Mesothelial cell of epicardium (in vitro differentiated cells): Measurements from ENCODE around the gene CEP131. TPM values are rescaled to one million over a fixed set of nuclear protein-coding genes. Genes with fewer than 3 reads are reported as not detected.

ENCODE experiments used
- DNase-seq, 2 experiments: peaks; one replicate each; pipeline ENCODE4 v3.0.0; 2021; ENCODE audit warnings: low spot score in 2 of 2; ENCODE audit not compliant: unreplicated experiment in 2 of 2
- H3K27ac Mint-ChIP-seq: 2 replicates; pipeline ENCODE4 v1.8.0; 2021; ENCODE audit warnings: mixed read lengths
- H3K27me3 Mint-ChIP-seq: 2 replicates; pipeline ENCODE4 v1.8.0; 2021; ENCODE audit warnings: low read depth, mixed read lengths
- H3K36me3 Mint-ChIP-seq: 2 replicates; pipeline ENCODE4 v1.8.0; 2021; ENCODE audit warnings: mixed read lengths
- H3K4me1 Mint-ChIP-seq: 2 replicates; pipeline ENCODE4 v1.8.0; 2021; ENCODE audit warnings: mixed read lengths
- H3K4me3 Mint-ChIP-seq: 2 replicates; pipeline ENCODE4 v1.8.0; 2021; ENCODE audit warnings: mild to moderate bottlenecking, moderate library complexity, mixed read lengths
- H3K9me3 Mint-ChIP-seq: 2 replicates; pipeline ENCODE4 v1.8.0; 2021; ENCODE audit warnings: mixed read lengths
- total RNA-seq: library from RNA; stranded (reverse); gene quantifications from 3 replicates; pipeline ENCODE4 v1.2.1, GENCODE V29; 2021
- TF ChIP-seq, protein P1 (sequence below): fragments of 200-600 bp; sonication (generic); IDR thresholded peaks from one replicate; pipeline ENCODE4 v1.5.0; 2021; ENCODE audit warnings: antibody characterized with exemption; ENCODE audit not compliant: unreplicated experiment

Gene CEP131
- total RNA-seq, 1 donor from 2014 or later: 27.3 TPM

DNA sequence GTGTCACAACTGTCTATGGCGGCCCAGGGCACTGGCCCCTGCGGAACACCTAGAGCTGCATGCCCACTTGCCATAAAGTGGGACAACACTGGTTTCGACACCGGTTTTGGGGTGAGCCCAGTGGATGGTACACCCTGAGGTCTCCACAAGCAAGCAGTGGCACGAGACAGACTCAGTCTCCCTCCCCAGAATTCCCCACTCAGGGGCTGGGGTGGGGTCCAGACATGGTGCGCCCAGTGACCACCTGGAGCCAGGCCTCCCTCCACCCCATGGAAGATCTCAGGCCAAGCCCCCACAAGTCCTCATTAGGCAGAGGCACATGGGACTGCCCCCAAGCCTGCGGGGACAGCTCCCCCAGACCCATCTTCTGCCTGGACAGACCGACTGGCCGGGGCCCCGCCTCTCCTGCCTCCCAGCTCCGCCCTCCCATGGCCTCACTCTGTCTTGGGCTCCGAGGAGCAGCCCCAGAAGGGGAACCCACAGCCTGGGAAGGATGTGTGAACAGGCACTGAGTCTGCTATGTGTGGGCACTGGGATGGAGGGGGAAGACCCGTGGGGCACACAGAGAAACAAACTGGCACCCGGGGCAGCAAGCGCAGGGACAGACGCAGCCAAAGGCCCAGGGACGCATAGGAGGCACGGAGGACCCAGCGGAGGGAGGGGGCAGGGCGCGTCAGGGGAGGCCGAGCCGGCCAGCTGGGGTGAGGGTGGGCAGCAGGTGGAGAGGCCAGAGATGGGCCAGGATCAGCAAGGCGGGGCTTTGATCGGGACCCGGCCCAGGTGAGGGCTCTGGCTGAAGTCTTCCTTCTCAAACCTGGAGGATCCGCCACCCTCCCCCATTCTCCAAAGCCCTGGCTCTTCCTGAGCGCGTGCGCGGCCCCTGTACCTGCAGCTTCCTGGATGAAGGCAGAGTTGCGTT lies 13.3 kb upstream of the CEP131 start:
- H3K4me1 Mint-ChIP-seq: peaks cover 22% of the 10 kb centered on the region
- no peak for DNase-seq
- TF ChIP-seq, protein P1, sequence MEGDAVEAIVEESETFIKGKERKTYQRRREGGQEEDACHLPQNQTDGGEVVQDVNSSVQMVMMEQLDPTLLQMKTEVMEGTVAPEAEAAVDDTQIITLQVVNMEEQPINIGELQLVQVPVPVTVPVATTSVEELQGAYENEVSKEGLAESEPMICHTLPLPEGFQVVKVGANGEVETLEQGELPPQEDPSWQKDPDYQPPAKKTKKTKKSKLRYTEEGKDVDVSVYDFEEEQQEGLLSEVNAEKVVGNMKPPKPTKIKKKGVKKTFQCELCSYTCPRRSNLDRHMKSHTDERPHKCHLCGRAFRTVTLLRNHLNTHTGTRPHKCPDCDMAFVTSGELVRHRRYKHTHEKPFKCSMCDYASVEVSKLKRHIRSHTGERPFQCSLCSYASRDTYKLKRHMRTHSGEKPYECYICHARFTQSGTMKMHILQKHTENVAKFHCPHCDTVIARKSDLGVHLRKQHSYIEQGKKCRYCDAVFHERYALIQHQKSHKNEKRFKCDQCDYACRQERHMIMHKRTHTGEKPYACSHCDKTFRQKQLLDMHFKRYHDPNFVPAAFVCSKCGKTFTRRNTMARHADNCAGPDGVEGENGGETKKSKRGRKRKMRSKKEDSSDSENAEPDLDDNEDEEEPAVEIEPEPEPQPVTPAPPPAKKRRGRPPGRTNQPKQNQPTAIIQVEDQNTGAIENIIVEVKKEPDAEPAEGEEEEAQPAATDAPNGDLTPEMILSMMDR: no peak
- no peaks in the 10 kb centered on the region for H3K27me3 Mint-ChIP-seq
- no peak overlapping the region for H3K4me3 Mint-ChIP-seq
- H3K9me3 Mint-ChIP-seq: no peaks in the 10 kb centered on the region
- peaks cover 6% of the 10 kb centered on the region for H3K36me3 Mint-ChIP-seq
- H3K27ac Mint-ChIP-seq: no peak overlapping the region

DNA sequence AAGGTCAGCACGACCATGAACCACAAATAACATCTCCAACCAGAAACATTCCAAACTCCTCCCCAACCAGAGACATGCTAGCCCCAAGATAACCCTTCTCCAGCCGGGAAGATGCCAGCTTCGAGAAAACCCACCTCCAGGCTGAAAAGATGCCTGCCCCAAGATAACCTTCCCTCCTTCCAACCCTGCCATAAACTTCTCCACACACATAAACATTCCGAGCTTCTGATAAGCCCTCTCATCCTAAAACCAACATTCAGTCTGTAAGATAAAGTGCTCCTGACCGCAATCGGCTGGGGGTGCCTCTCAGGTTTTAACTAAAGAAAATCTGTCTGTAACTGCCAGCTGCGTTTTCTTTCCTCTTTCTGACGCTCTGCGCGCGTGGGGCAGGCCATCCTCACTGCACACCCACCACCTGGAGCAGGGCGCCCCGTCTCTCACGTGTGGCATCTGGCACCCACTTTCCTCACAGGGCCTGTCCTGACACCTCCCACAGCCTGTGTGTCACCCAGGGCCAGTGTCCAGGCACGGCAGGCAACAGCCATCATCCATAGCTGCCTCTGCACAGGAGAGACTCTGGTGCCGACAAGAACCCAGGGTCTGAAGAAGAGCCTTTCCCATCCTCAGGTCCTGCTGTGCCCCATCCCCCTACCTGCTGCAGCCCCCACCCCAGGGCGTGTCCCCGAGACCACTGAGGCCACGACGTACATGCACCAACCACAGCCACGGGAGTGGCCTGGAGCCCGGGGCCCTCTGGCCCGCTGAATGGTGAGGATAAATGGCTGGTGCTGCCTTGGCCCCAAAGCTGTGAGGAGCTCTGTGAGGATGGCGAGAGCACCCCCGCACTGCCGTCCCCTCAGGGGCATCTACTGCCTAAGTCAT lies 12.4 kb upstream of the CEP131 start:
- H3K27me3 Mint-ChIP-seq: no peaks in the 10 kb centered on the region
- H3K4me1 Mint-ChIP-seq: peaks cover 17% of the 10 kb centered on the region
- peaks cover 12% of the 10 kb centered on the region for H3K36me3 Mint-ChIP-seq
- H3K4me3 Mint-ChIP-seq: no peak overlapping the region
- DNase-seq: no peak
- no peaks in the 10 kb centered on the region for H3K9me3 Mint-ChIP-seq
- peak overlapping the region; percentile 40 for H3K27ac Mint-ChIP-seq
- TF ChIP-seq, protein P1: no peak

DNA sequence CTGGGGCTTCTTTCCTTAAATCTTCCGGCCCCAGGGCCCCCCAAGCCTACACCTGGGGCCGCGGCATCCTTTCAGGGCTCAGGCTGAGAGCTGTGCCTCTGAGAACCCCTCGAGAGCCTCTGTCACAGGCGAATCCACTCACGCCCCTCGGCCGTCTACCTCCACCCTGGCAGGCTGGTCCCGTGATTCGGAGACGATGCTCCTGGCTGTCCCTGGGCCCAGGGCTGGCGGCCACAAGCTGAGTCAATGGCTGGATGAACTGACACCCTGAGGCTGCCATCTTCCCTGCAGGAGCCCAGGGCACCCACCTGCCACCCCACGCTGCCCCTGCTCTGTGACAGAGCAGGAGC lies 11.7 kb upstream of the CEP131 start:
- TF ChIP-seq, protein P1: no peak
- Mint-ChIP-seq H3K36me3 (peaks cover 18% of the 10 kb centered on the region), H3K4me3 (no peak overlapping the region), H3K9me3 (no peaks in the 10 kb centered on the region), H3K27me3 (no peaks in the 10 kb centered on the region), H3K4me1 (peaks cover 12% of the 10 kb centered on the region), H3K27ac (no peak overlapping the region)
- DNase-seq: no peak

DNA sequence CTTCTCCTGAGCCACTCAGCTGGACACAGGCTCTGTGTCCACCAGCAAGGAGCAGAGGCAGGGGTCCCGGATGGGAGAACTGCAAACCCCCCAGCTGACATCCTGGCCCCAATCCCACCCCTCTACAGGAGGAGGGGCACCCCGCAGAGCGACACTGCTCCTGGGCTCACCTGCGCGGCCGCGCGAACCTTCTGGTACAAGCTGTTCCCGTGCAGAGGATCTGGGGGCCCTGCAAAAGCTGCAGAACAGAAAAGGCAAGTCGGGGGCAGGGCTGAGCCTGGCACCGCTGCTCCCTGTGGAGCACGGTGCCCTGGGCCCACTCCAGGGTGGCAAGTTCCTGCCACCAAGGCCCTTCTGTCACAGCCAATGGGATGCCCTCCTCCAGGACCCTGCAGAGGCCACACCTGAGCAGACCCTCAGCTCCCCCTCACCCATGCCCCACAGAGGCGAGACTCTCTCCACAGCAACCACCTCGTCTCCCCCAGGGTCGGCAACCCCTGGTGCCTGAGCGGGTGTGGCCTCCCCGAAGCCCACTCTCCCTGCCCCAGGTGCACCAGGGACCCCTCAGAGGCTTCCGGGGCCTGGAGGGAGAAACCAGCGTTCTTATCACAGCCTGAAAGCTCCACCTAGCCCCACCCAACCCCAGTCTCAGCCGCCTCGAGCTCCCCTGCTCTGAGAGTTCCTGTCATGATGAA lies 11.2 kb upstream of the CEP131 start:
- Mint-ChIP-seq H3K9me3 (no peaks in the 10 kb centered on the region), H3K27ac (no peak overlapping the region), H3K36me3 (peaks cover 18% of the 10 kb centered on the region), H3K27me3 (no peaks in the 10 kb centered on the region), H3K4me3 (no peak overlapping the region), H3K4me1 (peaks cover 12% of the 10 kb centered on the region)
- DNase-seq: no peak
- TF ChIP-seq, protein P1: no peak

DNA sequence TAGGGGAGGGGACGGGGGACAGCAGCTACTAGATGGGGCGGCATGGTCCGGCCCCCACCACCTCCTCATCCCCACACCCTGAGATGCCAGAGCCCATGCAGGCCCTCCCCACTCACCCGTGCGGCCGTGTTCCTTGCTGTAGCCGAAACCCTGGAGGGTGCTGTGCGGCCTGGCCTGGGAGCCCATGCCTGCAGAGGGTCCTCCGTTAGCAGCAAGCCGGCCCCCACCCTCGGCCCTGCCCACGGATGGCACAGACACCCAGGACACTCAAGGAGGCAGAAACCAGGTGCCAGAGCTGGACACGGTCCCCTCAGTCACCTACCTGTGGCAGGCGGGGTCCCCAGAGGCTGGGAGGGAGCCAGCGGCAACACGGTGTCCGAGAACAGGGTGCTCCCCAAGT lies 10.6 kb upstream of the CEP131 start:
- Mint-ChIP-seq H3K9me3 (no peaks in the 10 kb centered on the region), H3K27me3 (no peaks in the 10 kb centered on the region), H3K4me3 (no peak overlapping the region), H3K4me1 (peaks cover 12% of the 10 kb centered on the region), H3K27ac (no peak overlapping the region), H3K36me3 (peaks cover 20% of the 10 kb centered on the region)
- TF ChIP-seq, protein P1: no peak
- no peak for DNase-seq
